ENCODE results near the gene MERTK.

MERTK gene

GRCh38 chr2:112032224-112032586 lies 133.8 kb downstream of the MERTK start:
- no peak for TF ChIP-seq SIN3A (IDR thresholded peaks at IDR 0.05; ENCODE audit: borderline replicate concordance, insufficient read depth, low read length)
- 0 out of 2 replicates have a peak, but pooled peaks have one; percentile 13 for TF ChIP-seq POLR2AphosphoS5 (IDR thresholded peaks at IDR 0.05; ENCODE audit: low read depth, low read length)
- TF ChIP-seq, protein P1, sequence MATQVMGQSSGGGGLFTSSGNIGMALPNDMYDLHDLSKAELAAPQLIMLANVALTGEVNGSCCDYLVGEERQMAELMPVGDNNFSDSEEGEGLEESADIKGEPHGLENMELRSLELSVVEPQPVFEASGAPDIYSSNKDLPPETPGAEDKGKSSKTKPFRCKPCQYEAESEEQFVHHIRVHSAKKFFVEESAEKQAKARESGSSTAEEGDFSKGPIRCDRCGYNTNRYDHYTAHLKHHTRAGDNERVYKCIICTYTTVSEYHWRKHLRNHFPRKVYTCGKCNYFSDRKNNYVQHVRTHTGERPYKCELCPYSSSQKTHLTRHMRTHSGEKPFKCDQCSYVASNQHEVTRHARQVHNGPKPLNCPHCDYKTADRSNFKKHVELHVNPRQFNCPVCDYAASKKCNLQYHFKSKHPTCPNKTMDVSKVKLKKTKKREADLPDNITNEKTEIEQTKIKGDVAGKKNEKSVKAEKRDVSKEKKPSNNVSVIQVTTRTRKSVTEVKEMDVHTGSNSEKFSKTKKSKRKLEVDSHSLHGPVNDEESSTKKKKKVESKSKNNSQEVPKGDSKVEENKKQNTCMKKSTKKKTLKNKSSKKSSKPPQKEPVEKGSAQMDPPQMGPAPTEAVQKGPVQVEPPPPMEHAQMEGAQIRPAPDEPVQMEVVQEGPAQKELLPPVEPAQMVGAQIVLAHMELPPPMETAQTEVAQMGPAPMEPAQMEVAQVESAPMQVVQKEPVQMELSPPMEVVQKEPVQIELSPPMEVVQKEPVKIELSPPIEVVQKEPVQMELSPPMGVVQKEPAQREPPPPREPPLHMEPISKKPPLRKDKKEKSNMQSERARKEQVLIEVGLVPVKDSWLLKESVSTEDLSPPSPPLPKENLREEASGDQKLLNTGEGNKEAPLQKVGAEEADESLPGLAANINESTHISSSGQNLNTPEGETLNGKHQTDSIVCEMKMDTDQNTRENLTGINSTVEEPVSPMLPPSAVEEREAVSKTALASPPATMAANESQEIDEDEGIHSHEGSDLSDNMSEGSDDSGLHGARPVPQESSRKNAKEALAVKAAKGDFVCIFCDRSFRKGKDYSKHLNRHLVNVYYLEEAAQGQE (IDR thresholded peaks at IDR 0.05; ENCODE audit: insufficient read depth in 1 of 2, low read depth in 2 of 2, low read length in 2 of 2), result no peak

GRCh38 chr2:112032689-112033465 lies 134.5 kb downstream of the MERTK start:
- TF ChIP-seq SIN3A (IDR thresholded peaks at IDR 0.05; ENCODE audit: borderline replicate concordance, insufficient read depth, low read length), result no peak
- TF ChIP-seq, protein P1 (IDR thresholded peaks at IDR 0.05; ENCODE audit: insufficient read depth in 1 of 2, low read depth in 2 of 2, low read length in 2 of 2), result no peak
- no peak for TF ChIP-seq TAF1 (IDR thresholded peaks at IDR 0.05; ENCODE audit: borderline replicate concordance, insufficient read depth, low read length)
- TF ChIP-seq FOXP2 (optimal IDR thresholded peaks at IDR 0.05; ENCODE audit: borderline replicate concordance, extremely low read depth, extremely low read length, insufficient read depth), result no peak
- TF ChIP-seq POLR2AphosphoS5 (IDR thresholded peaks at IDR 0.05; ENCODE audit: low read depth, low read length), result no peak

DNA sequence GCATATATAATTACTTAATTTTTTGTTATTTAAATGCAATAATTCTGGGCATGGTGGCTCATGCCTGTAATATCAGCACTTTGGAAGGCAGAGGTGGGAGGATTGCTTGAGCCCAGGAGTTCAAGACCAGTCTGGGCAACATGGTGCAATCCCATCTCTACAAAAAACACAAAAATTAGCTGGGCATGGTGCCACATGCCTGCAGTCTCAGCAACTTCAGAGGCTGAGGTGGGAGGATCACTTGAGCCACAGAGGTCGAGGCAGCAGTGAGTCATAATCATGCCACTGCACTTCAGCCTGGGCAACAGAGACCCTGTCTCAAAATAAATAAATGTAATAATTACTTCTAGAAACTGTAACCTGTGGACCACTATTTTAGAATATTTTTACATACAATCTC lies 135.2 kb downstream of the MERTK start:
- TF ChIP-seq POLR2AphosphoS5 (IDR thresholded peaks at IDR 0.05; ENCODE audit: low read depth, low read length), result no peak
- TF ChIP-seq, protein P1 (IDR thresholded peaks at IDR 0.05; ENCODE audit: insufficient read depth in 1 of 2, low read depth in 2 of 2, low read length in 2 of 2), result no peak
- no peak for TF ChIP-seq SIN3A (IDR thresholded peaks at IDR 0.05; ENCODE audit: borderline replicate concordance, insufficient read depth, low read length)
- no peak for TF ChIP-seq FOXP2 (optimal IDR thresholded peaks at IDR 0.05; ENCODE audit: borderline replicate concordance, extremely low read depth, extremely low read length, insufficient read depth)
- no peak for TF ChIP-seq TAF1 (IDR thresholded peaks at IDR 0.05; ENCODE audit: borderline replicate concordance, insufficient read depth, low read length)

DNA sequence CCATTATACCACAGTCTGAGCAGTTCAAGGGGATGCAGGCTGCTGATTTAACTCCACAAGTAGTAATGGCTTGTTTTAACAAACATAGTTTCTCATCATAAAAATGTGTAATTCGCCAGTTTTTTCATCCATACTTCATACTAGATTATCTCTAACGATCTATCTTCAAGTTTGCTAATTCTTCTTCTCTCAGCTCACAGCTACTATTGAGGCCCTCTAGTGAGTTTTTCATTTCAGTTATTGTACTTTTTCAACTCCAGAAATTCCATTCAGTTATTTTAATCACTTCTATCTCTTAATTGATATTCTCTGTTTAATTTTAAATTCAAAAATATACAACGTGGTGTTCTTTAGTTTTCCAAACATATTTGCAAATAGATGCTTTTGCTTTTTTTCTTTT lies 136.5 kb downstream of the MERTK start:
- TF ChIP-seq SIN3A (IDR thresholded peaks at IDR 0.05; ENCODE audit: borderline replicate concordance, insufficient read depth, low read length), result no peak
- no peak for TF ChIP-seq POLR2AphosphoS5 (IDR thresholded peaks at IDR 0.05; ENCODE audit: low read depth, low read length)
- no peak for TF ChIP-seq TAF1 (IDR thresholded peaks at IDR 0.05; ENCODE audit: borderline replicate concordance, insufficient read depth, low read length)
- TF ChIP-seq, protein P1 (IDR thresholded peaks at IDR 0.05; ENCODE audit: insufficient read depth in 1 of 2, low read depth in 2 of 2, low read length in 2 of 2), result no peak
- TF ChIP-seq FOXP2 (optimal IDR thresholded peaks at IDR 0.05; ENCODE audit: borderline replicate concordance, extremely low read depth, extremely low read length, insufficient read depth), result no peak

Measured in PFSK-1 (cell line).